Measurements from ENCODE around the gene ARHGAP9. TPM values are rescaled to one million over a fixed set of nuclear protein-coding genes. Genes with fewer than 3 reads are reported as not detected.
"Not testable (repeated sequence)": the region's sequence is repeated elsewhere in the genome, so short reads cannot be mapped to it uniquely, and the experiment has no call there.

Gene ARHGAP9
- total RNA-seq, 1 donor from 2014 or later, result not detected

- H3K27ac Mint-ChIP-seq, result no peak overlapping the region
- no peak for TF ChIP-seq CTCF (IDR thresholded peaks at IDR 0.05; ENCODE audit: unreplicated experiment)
- peaks cover 46% of the 10 kb centered on the region for H3K36me3 Mint-ChIP-seq
- no peak overlapping the region for H3K4me3 Mint-ChIP-seq
- no peak for DNase-seq (ENCODE audit: low spot score in 2 of 2, unreplicated experiment in 2 of 2)
- H3K9me3 Mint-ChIP-seq, result no peaks in the 10 kb centered on the region
- no peaks in the 10 kb centered on the region for H3K4me1 Mint-ChIP-seq
- H3K27me3 Mint-ChIP-seq (ENCODE audit: low read depth), result no peaks in the 10 kb centered on the region
These were observed 31.5 kb upstream of the ARHGAP9 start for GRCh38 chr12:57511161-57511560.

- not testable (repeated sequence) for H3K27me3 Mint-ChIP-seq (ENCODE audit: low read depth); H3K4me3 Mint-ChIP-seq; H3K27ac Mint-ChIP-seq; H3K4me1 Mint-ChIP-seq; H3K9me3 Mint-ChIP-seq; DNase-seq (ENCODE audit: low spot score in 2 of 2, unreplicated experiment in 2 of 2)
- H3K36me3 Mint-ChIP-seq, result peaks cover 46% of the 10 kb centered on the region
These were observed 28.1 kb upstream of the ARHGAP9 start for GRCh38 chr12:57507796-57508195.

- H3K27ac Mint-ChIP-seq; H3K27me3 Mint-ChIP-seq (ENCODE audit: low read depth); H3K9me3 Mint-ChIP-seq; H3K4me1 Mint-ChIP-seq; DNase-seq (ENCODE audit: low spot score in 2 of 2, unreplicated experiment in 2 of 2); H3K4me3 Mint-ChIP-seq: not testable (repeated sequence)
- peaks cover 44% of the 10 kb centered on the region for H3K36me3 Mint-ChIP-seq
These were observed 26.9 kb upstream of the ARHGAP9 start for GRCh38 chr12:57506541-57506940.

GRCh38 chr12:57502311-57502969 lies 22.8 kb upstream of the ARHGAP9 start:
- not testable (repeated sequence) for H3K27ac Mint-ChIP-seq; DNase-seq (ENCODE audit: low spot score in 2 of 2, unreplicated experiment in 2 of 2); H3K27me3 Mint-ChIP-seq (ENCODE audit: low read depth); H3K4me1 Mint-ChIP-seq; H3K4me3 Mint-ChIP-seq; H3K9me3 Mint-ChIP-seq
- H3K36me3 Mint-ChIP-seq, result peaks cover 60% of the 10 kb centered on the region

GRCh38 chr12:57500213-57500612 lies 20.5 kb upstream of the ARHGAP9 start:
- Mint-ChIP-seq H3K27me3 (ENCODE audit: low read depth) (no peaks in the 10 kb centered on the region), H3K36me3 (peaks cover 57% of the 10 kb centered on the region)
- no peak for DNase-seq (ENCODE audit: low spot score in 2 of 2, unreplicated experiment in 2 of 2)

GRCh38 chr12:57498571-57498970 lies 18.9 kb upstream of the ARHGAP9 start:
- DNase-seq (ENCODE audit: low spot score in 2 of 2, unreplicated experiment in 2 of 2), result no peak
- H3K4me1 Mint-ChIP-seq, result no peaks in the 10 kb centered on the region
- peaks cover 52% of the 10 kb centered on the region for H3K36me3 Mint-ChIP-seq
- no peak overlapping the region for H3K27ac Mint-ChIP-seq
- no peak for TF ChIP-seq CTCF (IDR thresholded peaks at IDR 0.05; ENCODE audit: unreplicated experiment)
- H3K27me3 Mint-ChIP-seq (ENCODE audit: low read depth), result no peaks in the 10 kb centered on the region
- no peak overlapping the region for H3K4me3 Mint-ChIP-seq
- peaks cover 4% of the 10 kb centered on the region for H3K9me3 Mint-ChIP-seq

More at GRCh38 chr12:57500213-57500612, 20.5 kb upstream of the ARHGAP9 start:
- no peaks in the 10 kb centered on the region for H3K4me1 Mint-ChIP-seq
- no peak overlapping the region for H3K4me3 Mint-ChIP-seq
- H3K9me3 Mint-ChIP-seq, result peaks cover 4% of the 10 kb centered on the region
- no peak overlapping the region for H3K27ac Mint-ChIP-seq
- no peak for TF ChIP-seq CTCF (IDR thresholded peaks at IDR 0.05; ENCODE audit: unreplicated experiment)

- peaks cover 51% of the 10 kb centered on the region for H3K36me3 Mint-ChIP-seq
- no peak overlapping the region for H3K4me3 Mint-ChIP-seq
- H3K27ac Mint-ChIP-seq, result no peak overlapping the region
- H3K4me1 Mint-ChIP-seq, result no peaks in the 10 kb centered on the region
- TF ChIP-seq CTCF (IDR thresholded peaks at IDR 0.05; ENCODE audit: unreplicated experiment), result no peak
- no peak for DNase-seq (ENCODE audit: low spot score in 2 of 2, unreplicated experiment in 2 of 2)
- H3K27me3 Mint-ChIP-seq (ENCODE audit: low read depth), result no peaks in the 10 kb centered on the region
- peaks cover 4% of the 10 kb centered on the region for H3K9me3 Mint-ChIP-seq
These were observed 18.5 kb upstream of the ARHGAP9 start for GRCh38 chr12:57498132-57498502.

All from mesothelial cell of epicardium (in vitro differentiated cells).